Neural progenitor cell (in vitro differentiated cells): ENCODE data around the gene MARK4.

Experiments used
- CTCF ChIP-seq: fragments of 200-600 bp; sonication (generic); IDR thresholded peaks from 2 replicates; pipeline ENCODE4 v1.5.1; 2017; ENCODE audit warnings: antibody characterized with exemption, mild to moderate bottlenecking
- EZH2 ChIP-seq: fragments of 200-600 bp; sonication (generic); IDR thresholded peaks from 2 replicates; pipeline ENCODE4 v1.6.1; 2017; ENCODE audit warnings: antibody characterized with exemption, mild to moderate bottlenecking, moderate library complexity
- EZH2phosphoT487 ChIP-seq: fragments of 200-600 bp; sonication (generic); IDR thresholded peaks from 2 replicates; pipeline ENCODE4 v1.6.1; 2017; ENCODE audit warnings: antibody characterized with exemption

GRCh38 chr19:45217957-45218334, 33.1 kb upstream of the MARK4 start:
- TF ChIP-seq CTCF (no peak), EZH2 (peak; percentile 14), EZH2phosphoT487 (peak; percentile 52)
